ENCODE results near the gene AP3M1. TPM values are rescaled to one million over a fixed set of nuclear protein-coding genes. Genes with fewer than 3 reads are reported as not detected.
"Not testable (repeated sequence)": the region's sequence is repeated elsewhere in the genome, so short reads cannot be mapped to it uniquely, and the experiment has no call there.

Gene AP3M1
- total RNA-seq, 1 experiment from 2014 or later: 68.3 TPM

DNA sequence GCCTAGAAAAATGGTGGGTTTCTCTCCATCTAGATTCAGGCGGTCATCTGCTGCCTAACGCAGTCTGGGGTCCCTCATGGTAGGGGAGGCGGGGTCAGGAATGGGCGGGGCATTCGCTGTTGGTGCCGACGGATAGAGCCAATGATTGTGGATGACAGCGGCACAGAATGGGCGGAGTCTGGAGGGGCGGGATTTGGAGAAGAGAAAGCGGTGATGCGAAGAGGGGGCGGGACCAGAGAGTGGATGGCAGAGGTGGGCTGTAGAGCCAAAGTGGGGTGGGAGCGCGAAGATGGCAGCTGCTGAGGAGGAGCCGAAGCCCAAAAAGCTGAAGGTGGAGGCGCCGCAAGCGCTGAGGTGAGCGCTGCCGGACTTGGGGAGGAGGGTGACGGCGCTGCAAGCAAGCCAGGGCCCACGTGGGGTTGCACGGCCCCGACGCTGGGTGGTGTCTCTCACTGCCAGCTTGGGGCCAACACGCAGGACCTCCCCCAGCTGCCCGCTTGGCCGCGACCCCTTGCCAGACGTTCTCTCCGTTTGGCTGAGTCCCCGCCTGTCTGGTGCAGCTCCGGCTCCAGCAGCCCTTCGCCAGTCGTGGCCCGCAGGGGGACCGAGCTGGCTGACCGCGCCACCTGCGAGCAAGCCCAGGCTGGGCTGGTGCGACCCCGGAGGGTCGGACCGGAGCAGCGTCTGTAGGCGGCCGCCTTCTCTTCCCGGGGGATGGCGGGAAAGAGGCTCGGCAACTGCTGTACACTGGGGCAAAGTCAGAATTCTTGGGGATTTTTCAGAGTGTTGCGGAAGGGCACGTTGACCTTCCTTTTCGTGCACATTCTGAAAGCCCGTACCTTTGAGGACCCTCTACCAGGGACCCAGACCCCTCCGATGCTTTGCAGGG is 606 bp upstream of the AP3M1 start, which contains the start of gene ADK:
Gene ADK, plus strand, starts transcription at position 232 of the 889 bp plus-strand sequence. Its CDS starts 58 bp downstream, at position 290.
- POLR2A ChIA-PET (ENCODE audit: low non-redundant PET): interaction anchor here (0.7 kb wide), 1 partner anchor 964 kb away, joined by 3 read pairs; no protein-coding TSS in a partner anchor
- no peaks in the 10 kb centered on the region for H3K9me3 ChIP-seq (ENCODE audit: low read depth, low read length, poor library complexity, severe bottlenecking)
- peak within 1 kb of the TSS; percentile 96 for H3K27ac ChIP-seq (ENCODE audit: low read depth, low read length, poor library complexity, severe bottlenecking)
- peak within 1 kb of the TSS; percentile 83 for H3K4me3 ChIP-seq (ENCODE audit: low read depth, low read length, poor library complexity, severe bottlenecking)
- CTCF ChIA-PET: no interaction called here
- BruUV-seq (replicated peaks): TSS peak; percentile 54
- peaks cover 26% of the 10 kb centered on the region for H3K4me1 ChIP-seq (ENCODE audit: insufficient read depth, low read length, poor library complexity, severe bottlenecking)
- H3K27me3 ChIP-seq (replicated peaks; ENCODE audit: insufficient read depth, low read depth, low read length, poor library complexity): no peaks in the 10 kb centered on the region
- peak; percentile 99 for DNase-seq (ENCODE audit: low spot score)
- intact Hi-C loops (cut with micrococcal nuclease; ENCODE audit: unreplicated experiment): no loop called here
- no peak for TF ChIP-seq EZH2 (IDR thresholded peaks at IDR 0.05; ENCODE audit: borderline replicate concordance, low read depth, low read length, poor library complexity, severe bottlenecking)
- TF ChIP-seq, protein P1, sequence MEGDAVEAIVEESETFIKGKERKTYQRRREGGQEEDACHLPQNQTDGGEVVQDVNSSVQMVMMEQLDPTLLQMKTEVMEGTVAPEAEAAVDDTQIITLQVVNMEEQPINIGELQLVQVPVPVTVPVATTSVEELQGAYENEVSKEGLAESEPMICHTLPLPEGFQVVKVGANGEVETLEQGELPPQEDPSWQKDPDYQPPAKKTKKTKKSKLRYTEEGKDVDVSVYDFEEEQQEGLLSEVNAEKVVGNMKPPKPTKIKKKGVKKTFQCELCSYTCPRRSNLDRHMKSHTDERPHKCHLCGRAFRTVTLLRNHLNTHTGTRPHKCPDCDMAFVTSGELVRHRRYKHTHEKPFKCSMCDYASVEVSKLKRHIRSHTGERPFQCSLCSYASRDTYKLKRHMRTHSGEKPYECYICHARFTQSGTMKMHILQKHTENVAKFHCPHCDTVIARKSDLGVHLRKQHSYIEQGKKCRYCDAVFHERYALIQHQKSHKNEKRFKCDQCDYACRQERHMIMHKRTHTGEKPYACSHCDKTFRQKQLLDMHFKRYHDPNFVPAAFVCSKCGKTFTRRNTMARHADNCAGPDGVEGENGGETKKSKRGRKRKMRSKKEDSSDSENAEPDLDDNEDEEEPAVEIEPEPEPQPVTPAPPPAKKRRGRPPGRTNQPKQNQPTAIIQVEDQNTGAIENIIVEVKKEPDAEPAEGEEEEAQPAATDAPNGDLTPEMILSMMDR (conservative IDR thresholded peaks at IDR 0.05; ENCODE audit: low read depth, low read length): peak; percentile 23; the same call in 1 of the 2 replicates
- H3K36me3 ChIP-seq (ENCODE audit: insufficient read depth, low read length, poor library complexity, severe bottlenecking): no peaks in the 10 kb centered on the region

DNA sequence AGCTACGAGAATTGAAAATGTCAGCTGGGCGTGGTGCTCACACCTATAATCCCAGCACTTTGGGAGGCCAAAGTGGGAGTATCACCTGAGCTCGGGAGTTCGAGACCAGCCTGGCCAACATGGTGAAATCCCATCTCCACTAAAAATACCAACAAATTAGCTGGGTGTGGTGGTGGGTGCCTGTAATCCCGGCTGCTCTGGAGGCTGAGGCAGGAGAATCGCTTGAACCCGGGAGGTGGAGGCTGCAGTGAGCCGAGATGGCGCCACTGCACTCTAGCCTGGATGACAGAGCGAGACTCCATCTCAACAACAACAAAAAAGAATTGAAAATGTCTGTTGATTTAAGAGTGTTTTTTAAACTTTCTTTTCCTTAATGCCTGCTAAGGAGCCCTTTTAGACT is 3.6 kb downstream of the AP3M1 start:
- H3K27me3 ChIP-seq (replicated peaks; ENCODE audit: insufficient read depth, low read depth, low read length, poor library complexity); H3K4me3 ChIP-seq (ENCODE audit: low read depth, low read length, poor library complexity, severe bottlenecking); H3K36me3 ChIP-seq (ENCODE audit: insufficient read depth, low read length, poor library complexity, severe bottlenecking); H3K27ac ChIP-seq (ENCODE audit: low read depth, low read length, poor library complexity, severe bottlenecking); CTCF ChIA-PET; H3K9me3 ChIP-seq (ENCODE audit: low read depth, low read length, poor library complexity, severe bottlenecking); BruUV-seq (replicated peaks); POLR2A ChIA-PET (ENCODE audit: low non-redundant PET); DNase-seq (ENCODE audit: low spot score); intact Hi-C loops (cut with micrococcal nuclease; ENCODE audit: unreplicated experiment): not testable (repeated sequence)
- H3K4me1 ChIP-seq (ENCODE audit: insufficient read depth, low read length, poor library complexity, severe bottlenecking): peaks cover 15% of the 10 kb centered on the region

DNA sequence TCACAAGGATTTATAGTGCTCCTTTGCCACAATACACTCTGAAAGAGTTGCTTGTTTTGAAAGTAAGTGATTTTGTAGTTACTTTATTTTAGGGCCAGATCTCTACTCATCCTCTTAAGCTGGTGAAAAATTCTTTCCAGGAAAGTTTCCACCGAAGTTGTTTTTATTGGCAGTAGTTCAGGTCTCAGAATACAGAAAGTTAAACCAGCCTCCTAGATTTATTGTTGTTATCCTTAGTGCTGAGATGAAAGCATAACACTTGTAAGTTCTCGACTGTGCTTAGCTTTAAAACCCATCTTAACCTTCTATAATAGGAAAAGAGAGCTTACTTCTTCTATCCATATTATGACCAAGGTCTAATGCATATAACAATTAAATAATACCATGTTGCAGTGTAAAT is 5.5 kb downstream of the AP3M1 start:
- no peaks in the 10 kb centered on the region for H3K9me3 ChIP-seq (ENCODE audit: low read depth, low read length, poor library complexity, severe bottlenecking)
- ChIA-PET POLR2A (ENCODE audit: low non-redundant PET) (no interaction called here), CTCF (no interaction called here)
- H3K27ac ChIP-seq (ENCODE audit: low read depth, low read length, poor library complexity, severe bottlenecking): no peak overlapping the region
- TF ChIP-seq EZH2 (IDR thresholded peaks at IDR 0.05; ENCODE audit: borderline replicate concordance, low read depth, low read length, poor library complexity, severe bottlenecking): no peak
- TF ChIP-seq, protein P1 (conservative IDR thresholded peaks at IDR 0.05; ENCODE audit: low read depth, low read length): no peak
- DNase-seq (ENCODE audit: low spot score): no peak
- no peak overlapping the region for H3K4me3 ChIP-seq (ENCODE audit: low read depth, low read length, poor library complexity, severe bottlenecking)
- H3K27me3 ChIP-seq (replicated peaks; ENCODE audit: insufficient read depth, low read depth, low read length, poor library complexity): no peaks in the 10 kb centered on the region
- H3K4me1 ChIP-seq (ENCODE audit: insufficient read depth, low read length, poor library complexity, severe bottlenecking): peaks cover 12% of the 10 kb centered on the region
- no peaks in the 10 kb centered on the region for H3K36me3 ChIP-seq (ENCODE audit: insufficient read depth, low read length, poor library complexity, severe bottlenecking)
- intact Hi-C loops (cut with micrococcal nuclease; ENCODE audit: unreplicated experiment): no loop called here
- BruUV-seq (replicated peaks): no TSS peak

All from A673 (cell line).